Measurements from ENCODE around the gene CAB39L.

DNA sequence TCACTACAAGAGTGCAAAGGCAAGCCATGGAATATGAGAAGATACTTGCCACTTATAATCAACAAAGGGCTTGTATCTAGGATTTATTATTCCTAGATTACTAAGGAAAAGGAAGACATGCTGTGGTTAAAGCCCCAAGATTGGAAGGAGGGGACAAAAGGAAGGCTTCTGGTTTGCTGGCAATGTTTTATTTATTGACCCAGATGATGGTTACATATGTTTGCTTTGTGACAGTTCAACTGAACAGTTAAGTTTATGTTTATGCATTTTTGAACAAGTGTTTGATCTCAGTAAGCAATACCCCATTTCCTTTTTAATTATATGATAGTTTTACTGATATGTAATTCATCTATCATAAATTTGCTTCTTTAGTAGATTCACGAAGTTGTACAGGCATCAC lies 155.9 kb downstream of the CAB39L start:
- TF ChIP-seq ZNF331 (CRISPR knock-in tag; IDR thresholded peaks at IDR 0.05; ENCODE audit: low read depth): no peak
- TF ChIP-seq, protein P1, sequence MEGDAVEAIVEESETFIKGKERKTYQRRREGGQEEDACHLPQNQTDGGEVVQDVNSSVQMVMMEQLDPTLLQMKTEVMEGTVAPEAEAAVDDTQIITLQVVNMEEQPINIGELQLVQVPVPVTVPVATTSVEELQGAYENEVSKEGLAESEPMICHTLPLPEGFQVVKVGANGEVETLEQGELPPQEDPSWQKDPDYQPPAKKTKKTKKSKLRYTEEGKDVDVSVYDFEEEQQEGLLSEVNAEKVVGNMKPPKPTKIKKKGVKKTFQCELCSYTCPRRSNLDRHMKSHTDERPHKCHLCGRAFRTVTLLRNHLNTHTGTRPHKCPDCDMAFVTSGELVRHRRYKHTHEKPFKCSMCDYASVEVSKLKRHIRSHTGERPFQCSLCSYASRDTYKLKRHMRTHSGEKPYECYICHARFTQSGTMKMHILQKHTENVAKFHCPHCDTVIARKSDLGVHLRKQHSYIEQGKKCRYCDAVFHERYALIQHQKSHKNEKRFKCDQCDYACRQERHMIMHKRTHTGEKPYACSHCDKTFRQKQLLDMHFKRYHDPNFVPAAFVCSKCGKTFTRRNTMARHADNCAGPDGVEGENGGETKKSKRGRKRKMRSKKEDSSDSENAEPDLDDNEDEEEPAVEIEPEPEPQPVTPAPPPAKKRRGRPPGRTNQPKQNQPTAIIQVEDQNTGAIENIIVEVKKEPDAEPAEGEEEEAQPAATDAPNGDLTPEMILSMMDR (conservative IDR thresholded peaks at IDR 0.05; ENCODE audit: low read depth in 2 of 2): no peak
- TF ChIP-seq EZH2phosphoT487 (IDR thresholded peaks at IDR 0.05; ENCODE audit: unreplicated experiment): no peak

Data from GM23338 (cell line).